Neutrophil (primary cell): ENCODE measurements around the gene BTK.

Experiments used
- H3K27ac ChIP-seq: fragments of 200-600 bp; sonication (generic); 2 replicates; pipeline ENCODE4 v1.5.1; 2016; ENCODE audit warnings: mild to moderate bottlenecking, moderate library complexity
- H3K27me3 ChIP-seq: fragments of 200-600 bp; sonication (generic); 2 replicates; pipeline ENCODE4 v1.6.0; 2016; ENCODE audit warnings: mild to moderate bottlenecking
- H3K36me3 ChIP-seq: fragments of 200-600 bp; sonication (generic); 2 replicates; pipeline ENCODE4 v1.5.1; 2017
- H3K4me1 ChIP-seq, 2 experiments: fragments of 200-600 bp in 1 of 2; sonication (generic) in 1 of 2; 1 replicate in 1 of 2; 2 replicates in 1 of 2; pipeline versions ENCODE4 v1.5.1 to v1.6.1; 2013 to 2016; ENCODE audit warnings: low read depth in 1 of 2, low read length in 1 of 2, mild to moderate bottlenecking in 1 of 2, moderate library complexity in 1 of 2; ENCODE audit not compliant: control insufficient read depth in 1 of 2, insufficient read depth in 1 of 2
- H3K4me3 ChIP-seq, 2 experiments: fragments of 200-600 bp in 1 of 2; sonication (generic) in 1 of 2; 1 replicate in 1 of 2; 2 replicates in 1 of 2; pipeline ENCODE4 v1.5.1; 2013 to 2016; ENCODE audit warnings: low read depth in 1 of 2, low read length in 1 of 2, mild to moderate bottlenecking in 1 of 2, moderate library complexity in 1 of 2
- H3K9me3 ChIP-seq: fragments of 200-600 bp; sonication (generic); 2 replicates; pipeline ENCODE4 v1.5.1; 2016
- TF ChIP-seq, protein P1 (sequence below): fragments of 200-600 bp; sonication (generic); IDR thresholded peaks from 2 replicates; pipeline ENCODE4 v1.5.1; 2016; ENCODE audit warnings: antibody characterized with exemption

Gene BTK

DNA sequence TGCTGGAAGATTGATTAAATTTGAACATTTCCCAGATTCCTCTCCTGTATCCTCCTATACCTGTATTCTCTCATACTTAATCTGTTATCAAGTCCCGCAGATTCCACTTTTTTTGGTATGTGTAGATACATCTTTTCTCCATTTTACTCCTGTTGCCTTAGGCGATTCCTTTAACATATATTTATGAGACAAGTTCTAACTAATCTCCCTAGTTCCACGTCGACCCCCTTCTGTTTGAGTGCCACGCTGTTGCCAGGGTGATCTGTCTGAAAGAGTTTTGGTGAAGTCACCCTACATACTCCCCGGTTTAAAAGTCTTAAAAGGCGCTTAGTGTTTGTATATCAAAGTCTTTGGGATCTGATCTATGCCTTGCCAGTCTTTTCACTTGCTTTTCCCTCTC, 24.5 kb upstream of the BTK start:
- Histone ChIP-seq H3K27ac (peak overlapping the region; percentile 4), H3K27me3 (no peaks in the 10 kb centered on the region), H3K4me3 (no peak overlapping the region), H3K9me3 (no peaks in the 10 kb centered on the region), H3K36me3 (peaks cover 17% of the 10 kb centered on the region), H3K4me1 (peaks cover 22 to 32% of the 10 kb centered on the region in 2 experiments)
- TF ChIP-seq, protein P1, sequence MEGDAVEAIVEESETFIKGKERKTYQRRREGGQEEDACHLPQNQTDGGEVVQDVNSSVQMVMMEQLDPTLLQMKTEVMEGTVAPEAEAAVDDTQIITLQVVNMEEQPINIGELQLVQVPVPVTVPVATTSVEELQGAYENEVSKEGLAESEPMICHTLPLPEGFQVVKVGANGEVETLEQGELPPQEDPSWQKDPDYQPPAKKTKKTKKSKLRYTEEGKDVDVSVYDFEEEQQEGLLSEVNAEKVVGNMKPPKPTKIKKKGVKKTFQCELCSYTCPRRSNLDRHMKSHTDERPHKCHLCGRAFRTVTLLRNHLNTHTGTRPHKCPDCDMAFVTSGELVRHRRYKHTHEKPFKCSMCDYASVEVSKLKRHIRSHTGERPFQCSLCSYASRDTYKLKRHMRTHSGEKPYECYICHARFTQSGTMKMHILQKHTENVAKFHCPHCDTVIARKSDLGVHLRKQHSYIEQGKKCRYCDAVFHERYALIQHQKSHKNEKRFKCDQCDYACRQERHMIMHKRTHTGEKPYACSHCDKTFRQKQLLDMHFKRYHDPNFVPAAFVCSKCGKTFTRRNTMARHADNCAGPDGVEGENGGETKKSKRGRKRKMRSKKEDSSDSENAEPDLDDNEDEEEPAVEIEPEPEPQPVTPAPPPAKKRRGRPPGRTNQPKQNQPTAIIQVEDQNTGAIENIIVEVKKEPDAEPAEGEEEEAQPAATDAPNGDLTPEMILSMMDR = no peak

DNA sequence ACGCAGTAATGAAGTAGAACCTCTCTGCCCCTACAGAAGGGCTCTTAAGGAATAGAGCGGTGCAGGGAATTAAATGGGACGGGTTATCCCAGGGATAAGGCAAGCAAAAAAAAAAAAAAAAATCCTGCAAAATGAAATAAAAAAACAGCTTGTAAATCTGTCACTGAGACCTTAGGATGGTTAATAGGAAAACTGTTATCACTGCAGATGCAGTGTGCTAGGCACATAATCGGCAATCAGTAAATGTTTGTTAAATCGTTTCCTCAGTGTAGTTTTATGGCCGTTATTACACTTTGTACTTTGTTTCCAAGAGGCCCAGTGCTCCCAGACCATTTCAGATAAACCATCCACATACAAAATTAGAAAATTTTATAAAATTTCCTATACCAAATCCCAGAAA, 23.1 kb upstream of the BTK start:
- Histone ChIP-seq H3K9me3 (no peaks in the 10 kb centered on the region), H3K27me3 (no peaks in the 10 kb centered on the region), H3K4me1 (peaks cover 22 to 32% of the 10 kb centered on the region in 2 experiments), H3K36me3 (peaks cover 17% of the 10 kb centered on the region), H3K4me3 (peak overlapping the region; percentile 60 to 74), H3K27ac (peak overlapping the region; percentile 98)
- TF ChIP-seq, protein P1 = no peak

DNA sequence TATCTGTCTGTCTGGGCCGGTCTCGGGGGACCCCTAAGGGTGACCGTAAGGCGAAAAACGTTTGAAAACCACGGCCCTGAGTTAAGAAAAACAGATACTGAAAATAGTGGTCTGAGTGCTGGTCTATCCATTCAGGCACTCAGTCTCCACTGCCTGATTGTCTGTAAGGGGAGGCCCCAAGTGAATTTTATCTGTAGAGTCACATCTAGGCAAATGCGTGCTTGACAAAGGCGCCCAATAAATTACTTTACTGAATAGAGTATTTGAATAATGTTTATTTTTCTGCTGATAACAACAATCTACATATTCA, 22.5 kb upstream of the BTK start:
- Histone ChIP-seq H3K4me3 (peak overlapping the region; percentile 60 to 74), H3K27me3 (no peaks in the 10 kb centered on the region), H3K4me1 (peaks cover 25 to 34% of the 10 kb centered on the region in 2 experiments), H3K27ac (peak overlapping the region; percentile 98), H3K36me3 (peaks cover 15% of the 10 kb centered on the region), H3K9me3 (no peaks in the 10 kb centered on the region)
- TF ChIP-seq, protein P1 = peak; percentile 1

DNA sequence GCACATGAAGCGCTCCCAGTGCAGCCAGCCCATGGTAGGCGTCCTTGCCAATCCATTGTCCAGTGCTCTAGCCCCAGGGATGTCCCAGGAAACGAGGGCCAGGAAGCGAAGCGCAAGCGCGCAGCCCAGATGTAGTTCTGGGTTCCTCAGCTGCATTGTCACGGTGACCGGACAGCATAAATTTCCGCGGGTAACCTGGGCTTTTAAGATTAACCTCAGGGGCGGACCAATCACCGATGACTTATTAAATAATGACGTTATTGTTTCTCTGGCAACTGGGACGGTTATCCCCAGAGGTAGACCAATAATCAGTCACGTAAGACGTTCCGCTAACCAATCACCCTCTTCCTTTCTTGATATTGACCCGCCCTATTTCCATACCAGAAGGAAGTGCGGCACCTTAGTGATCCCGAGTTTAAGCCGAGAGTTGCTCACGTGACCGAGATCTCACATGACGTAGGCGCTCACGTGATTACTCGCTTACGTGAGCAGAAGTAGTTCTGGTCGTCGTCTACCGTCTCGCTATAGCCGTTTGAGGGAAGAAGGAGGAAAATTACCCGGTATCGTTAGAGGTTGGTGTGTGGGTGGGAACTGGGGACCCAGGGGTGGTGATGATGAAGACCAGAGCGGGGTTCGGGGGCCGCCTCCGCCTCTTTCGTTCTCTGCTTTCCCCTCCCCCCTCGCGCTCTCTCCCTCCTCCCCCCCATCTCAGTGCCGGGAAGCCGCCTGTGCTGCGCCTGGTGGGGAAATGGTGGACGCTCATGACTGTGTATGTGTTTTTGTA, 21.9 kb upstream of the BTK start, which contains the start of the genes GLA and HNRNPH2:
Gene GLA (minus strand): TSS at position 178 of the 784 bp plus-strand sequence. CDS start 22 bp downstream, at position 156.
Gene HNRNPH2 (plus strand): TSS at position 475 of the 784 bp plus-strand sequence. CDS start 3,767 bp downstream, outside the sequence.
- no peaks in the 10 kb centered on the region for H3K9me3 ChIP-seq
- TF ChIP-seq, protein P1 = peak; percentile 52
- peaks cover 30 to 39% of the 10 kb centered on the region in 2 experiments for H3K4me1 ChIP-seq
- peak within 1 kb of the TSS; percentile 98 for H3K27ac ChIP-seq
- H3K36me3 ChIP-seq = peaks cover 11% of the 10 kb centered on the region
- H3K27me3 ChIP-seq = no peaks in the 10 kb centered on the region
- peak within 1 kb of the TSS; percentile 66 to 74 for H3K4me3 ChIP-seq

DNA sequence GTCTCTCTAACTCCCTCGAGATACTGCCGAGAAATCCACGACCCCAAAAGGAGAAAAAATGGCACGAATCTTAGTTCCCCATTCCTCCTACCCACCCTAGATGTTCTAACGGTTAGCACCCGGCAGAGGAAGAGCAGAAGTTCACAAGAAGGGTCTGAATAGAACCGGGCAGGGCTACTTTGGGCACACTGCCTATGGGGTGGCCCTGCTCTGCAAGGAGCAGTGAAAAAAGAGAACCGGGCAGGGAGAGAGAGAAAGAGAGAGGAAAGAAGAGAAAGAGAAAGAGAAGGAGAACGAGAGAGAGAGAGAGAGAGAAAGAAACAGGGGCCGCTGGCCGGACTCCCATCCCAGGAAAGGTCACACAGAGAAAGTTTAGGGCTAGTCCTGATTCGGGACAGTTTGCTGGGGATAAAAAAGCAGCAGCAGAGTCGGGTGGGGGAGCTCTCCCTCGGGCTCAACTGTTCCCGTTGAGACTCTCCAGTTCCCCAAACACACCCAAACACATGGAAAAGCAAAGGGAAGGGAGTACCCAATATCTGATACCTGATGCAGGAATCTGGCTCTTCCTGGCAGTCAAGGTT, 21.3 kb upstream of the BTK start:
- TF ChIP-seq, protein P1 = no peak
- Histone ChIP-seq H3K27me3 (no peaks in the 10 kb centered on the region), H3K36me3 (peaks cover 5% of the 10 kb centered on the region), H3K4me3 (peak overlapping the region; percentile 66 to 74), H3K9me3 (no peaks in the 10 kb centered on the region), H3K27ac (peak overlapping the region; percentile 98), H3K4me1 (peaks cover 37 to 45% of the 10 kb centered on the region in 2 experiments)
